DOHH2 (cell line): ENCODE data around the gene CLASP1.

Experiments
- H3F3A ChIP-seq: fragments of 200-600 bp; sonication (generic), shearing (Covaris generic); 2 replicates; pipeline ENCODE4 v1.6.0; 2016; ENCODE audit warnings: antibody characterized with exemption, mild to moderate bottlenecking; ENCODE audit not compliant: control insufficient read depth, insufficient read depth
- H3K27ac ChIP-seq: fragments of 200-600 bp; sonication (generic); 2 replicates; pipeline ENCODE4 v1.5.1; 2014; ENCODE audit warnings: low read depth, mild to moderate bottlenecking, low read length, moderate library complexity
- H3K27me3 ChIP-seq: fragments of 200-600 bp; sonication (generic); 2 replicates; pipeline ENCODE4 v1.6.1; 2014; ENCODE audit warnings: mild to moderate bottlenecking, low read length, mixed read lengths; ENCODE audit not compliant: control insufficient read depth
- H3K36me3 ChIP-seq: fragments of 200-600 bp; sonication (generic); 2 replicates; pipeline ENCODE4 v1.6.1; 2014; ENCODE audit warnings: mild to moderate bottlenecking, low read length, moderate library complexity, mixed read lengths; ENCODE audit not compliant: control insufficient read depth
- H3K4me1 ChIP-seq: fragments of 200-600 bp; sonication (generic); 2 replicates; pipeline ENCODE4 v1.6.1; 2014; ENCODE audit warnings: mild to moderate bottlenecking, low read length, mixed read lengths; ENCODE audit not compliant: control insufficient read depth
- H3K4me2 ChIP-seq: fragments of 200-600 bp; sonication (generic); 2 replicates; pipeline ENCODE4 v1.6.0; 2014; ENCODE audit warnings: mild to moderate bottlenecking, low read length, moderate library complexity
- H3K4me3 ChIP-seq: fragments of 200-600 bp; sonication (generic); 2 replicates; pipeline ENCODE4 v1.5.1; 2014; ENCODE audit warnings: mild to moderate bottlenecking, low read length, mixed read lengths
- H3K79me2 ChIP-seq: fragments of 200-600 bp; sonication (generic); 2 replicates; pipeline ENCODE4 v1.6.1; 2014; ENCODE audit warnings: mild to moderate bottlenecking, low read length, mixed read lengths; ENCODE audit not compliant: control insufficient read depth
- H3K9me2 ChIP-seq: fragments of 200-600 bp; sonication (generic); replicated peaks from 2 replicates; pipeline ENCODE4 v1.6.1; 2014; ENCODE audit warnings: mild to moderate bottlenecking, low read length, mixed read lengths; ENCODE audit not compliant: control insufficient read depth
- H3K9me3 ChIP-seq: fragments of 200-600 bp; sonication (generic); 2 replicates; pipeline ENCODE4 v1.6.1; 2014; ENCODE audit warnings: antibody characterized with exemption, low read length, mixed read lengths; ENCODE audit not compliant: control insufficient read depth, insufficient read depth
- H4K20me1 ChIP-seq: fragments of 200-600 bp; sonication (generic); 2 replicates; pipeline ENCODE4 v1.6.0; 2014; ENCODE audit warnings: low read depth, mild to moderate bottlenecking, antibody characterized with exemption, low read length, moderate library complexity; ENCODE audit not compliant: control insufficient read depth, insufficient read depth
- EZH2phosphoT487 ChIP-seq: fragments of 200-600 bp; sonication (generic); IDR thresholded peaks from 2 replicates; pipeline ENCODE4 v1.6.1; 2017; ENCODE audit warnings: borderline replicate concordance, mild to moderate bottlenecking, antibody characterized with exemption, low read length, moderate library complexity, mixed read lengths
- TF ChIP-seq, protein P1 (sequence below): fragments of 200-600 bp; sonication (generic); IDR thresholded peaks from one replicate; pipeline ENCODE4 v1.5.1; 2014; ENCODE audit warnings: antibody characterized with exemption, mild to moderate bottlenecking, low read depth, low read length; ENCODE audit not compliant: poor library complexity, severe bottlenecking

Gene CLASP1

DNA sequence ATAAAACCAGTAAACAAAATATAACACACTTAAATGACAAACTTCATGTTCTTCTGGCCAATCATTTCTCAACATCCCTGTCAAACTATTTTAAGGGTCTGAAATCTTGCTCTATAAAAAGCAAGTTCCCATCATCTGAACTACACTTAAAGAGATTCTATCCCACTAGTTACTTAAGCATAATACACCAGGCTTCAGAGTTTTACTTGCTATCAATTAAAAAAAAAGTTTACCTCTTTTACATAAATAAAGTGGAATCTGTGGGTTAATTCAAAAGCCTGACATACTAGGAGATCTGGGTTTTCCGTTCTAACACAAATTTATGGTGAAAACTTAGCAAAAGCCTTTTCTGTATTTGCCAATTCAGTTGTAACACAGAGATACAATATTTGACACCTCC, 1.9 kb downstream of the CLASP1 start:
- peak overlapping the region; percentile 83 for H3K4me3 ChIP-seq

DNA sequence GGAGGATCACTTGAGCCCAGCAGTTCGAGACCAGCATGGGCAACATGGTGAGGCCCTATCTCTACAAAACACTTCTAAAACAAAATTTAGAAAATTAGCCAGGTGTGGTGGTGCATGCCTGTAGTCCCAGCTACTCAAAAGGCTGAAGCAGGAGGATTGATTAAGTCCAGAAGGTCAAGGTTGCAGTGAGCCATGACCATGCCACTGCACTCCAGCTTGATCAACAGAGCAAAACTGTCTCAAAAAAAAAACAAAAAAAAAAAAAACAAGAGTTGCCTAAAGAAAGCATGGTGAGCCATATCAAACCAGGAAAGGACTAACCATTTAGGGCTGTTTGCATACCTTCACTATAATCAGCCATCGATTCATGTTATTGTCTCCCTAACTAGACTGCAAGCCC, 4.5 kb downstream of the CLASP1 start:
- H3K36me3 ChIP-seq, result peaks cover 39% of the 10 kb centered on the region
- H3K27ac ChIP-seq, result no peak overlapping the region
- H3K9me2 ChIP-seq, result no peaks in the 10 kb centered on the region
- H3K4me2 ChIP-seq, result no peak overlapping the region
- no peaks in the 10 kb centered on the region for H3K27me3 ChIP-seq
- no peak for TF ChIP-seq EZH2phosphoT487
- TF ChIP-seq, protein P1, sequence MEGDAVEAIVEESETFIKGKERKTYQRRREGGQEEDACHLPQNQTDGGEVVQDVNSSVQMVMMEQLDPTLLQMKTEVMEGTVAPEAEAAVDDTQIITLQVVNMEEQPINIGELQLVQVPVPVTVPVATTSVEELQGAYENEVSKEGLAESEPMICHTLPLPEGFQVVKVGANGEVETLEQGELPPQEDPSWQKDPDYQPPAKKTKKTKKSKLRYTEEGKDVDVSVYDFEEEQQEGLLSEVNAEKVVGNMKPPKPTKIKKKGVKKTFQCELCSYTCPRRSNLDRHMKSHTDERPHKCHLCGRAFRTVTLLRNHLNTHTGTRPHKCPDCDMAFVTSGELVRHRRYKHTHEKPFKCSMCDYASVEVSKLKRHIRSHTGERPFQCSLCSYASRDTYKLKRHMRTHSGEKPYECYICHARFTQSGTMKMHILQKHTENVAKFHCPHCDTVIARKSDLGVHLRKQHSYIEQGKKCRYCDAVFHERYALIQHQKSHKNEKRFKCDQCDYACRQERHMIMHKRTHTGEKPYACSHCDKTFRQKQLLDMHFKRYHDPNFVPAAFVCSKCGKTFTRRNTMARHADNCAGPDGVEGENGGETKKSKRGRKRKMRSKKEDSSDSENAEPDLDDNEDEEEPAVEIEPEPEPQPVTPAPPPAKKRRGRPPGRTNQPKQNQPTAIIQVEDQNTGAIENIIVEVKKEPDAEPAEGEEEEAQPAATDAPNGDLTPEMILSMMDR, result no peak
- peaks cover 24% of the 10 kb centered on the region for H3K4me1 ChIP-seq
- H3K79me2 ChIP-seq, result peaks cover 95% of the 10 kb centered on the region
- H3K4me3 ChIP-seq, result no peak overlapping the region
- H4K20me1 ChIP-seq, result peaks cover 7% of the 10 kb centered on the region; the same call in 1 of the 2 replicates
- H3K9me3 ChIP-seq, result no peaks in the 10 kb centered on the region
- H3F3A ChIP-seq, result no peaks in the 10 kb centered on the region

More for the DNA sequence above, 1.9 kb downstream of the CLASP1 start:
- H3K27me3 ChIP-seq, result no peaks in the 10 kb centered on the region
- peaks cover 37% of the 10 kb centered on the region for H3K4me1 ChIP-seq
- H3K36me3 ChIP-seq, result peaks cover 36% of the 10 kb centered on the region
- peak overlapping the region; percentile 91 for H3K4me2 ChIP-seq
- H4K20me1 ChIP-seq, result peaks cover 7% of the 10 kb centered on the region; the same call in 1 of the 2 replicates
- no peaks in the 10 kb centered on the region for H3K9me2 ChIP-seq
- no peaks in the 10 kb centered on the region for H3K9me3 ChIP-seq
- TF ChIP-seq EZH2phosphoT487, result no peak
- TF ChIP-seq, protein P1, result no peak
- H3F3A ChIP-seq, result no peaks in the 10 kb centered on the region
- H3K79me2 ChIP-seq, result peaks cover 93% of the 10 kb centered on the region
- no peak overlapping the region for H3K27ac ChIP-seq

DNA sequence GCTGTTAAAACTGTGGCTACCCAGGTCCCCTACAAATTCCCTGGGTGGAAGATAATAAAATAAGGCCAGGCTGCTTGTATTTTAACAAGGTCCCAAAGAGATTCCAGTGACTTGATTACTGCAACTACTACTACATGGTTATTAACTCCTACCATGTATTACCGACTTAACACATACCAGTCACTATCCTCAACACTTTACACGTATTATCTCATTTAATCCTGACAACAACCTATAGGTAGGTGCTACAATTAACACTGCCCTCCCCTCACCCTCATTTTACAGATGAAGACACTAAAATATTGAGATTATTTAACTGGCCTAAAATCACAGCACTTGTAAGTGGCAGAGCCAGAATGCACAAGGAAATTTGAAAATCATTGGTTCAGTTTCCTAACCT, 5.4 kb downstream of the CLASP1 start:
- Histone ChIP-seq H4K20me1 (peaks cover 7% of the 10 kb centered on the region; the same call in 1 of the 2 replicates), H3K9me3 (no peaks in the 10 kb centered on the region), H3K27ac (no peak overlapping the region), H3K36me3 (peaks cover 43% of the 10 kb centered on the region), H3K4me3 (no peak overlapping the region), H3K79me2 (peaks cover 100% of the 10 kb centered on the region), H3K4me1 (peaks cover 24% of the 10 kb centered on the region), H3F3A (no peaks in the 10 kb centered on the region), H3K4me2 (no peak overlapping the region), H3K27me3 (no peaks in the 10 kb centered on the region), H3K9me2 (no peaks in the 10 kb centered on the region)
- TF ChIP-seq EZH2phosphoT487, result no peak
- TF ChIP-seq, protein P1, result no peak
